Measurements from ENCODE around the gene SORCS2.

Gene SORCS2

GRCh38 chr4:7552466-7552865, 360.1 kb downstream of the SORCS2 start:
- no peak for TF ChIP-seq JUND (IDR thresholded peaks at IDR 0.05; ENCODE audit: low read depth)
- in situ Hi-C loops (cut with HindIII; ENCODE audit: low pct_unique_long_range_greater_than_20kb, low sequenced_read_pairs), result no loop called here
- DNase-seq (ENCODE audit: low read depth in 1 of 2, low spot score in 1 of 2), result no peak

- in situ Hi-C loops (cut with HindIII; ENCODE audit: low pct_unique_long_range_greater_than_20kb, low sequenced_read_pairs), result no loop called here
- TF ChIP-seq JUND (IDR thresholded peaks at IDR 0.05; ENCODE audit: low read depth), result no peak
- DNase-seq (ENCODE audit: low read depth in 1 of 2, low spot score in 1 of 2), result no peak
These were observed 360.9 kb downstream of the SORCS2 start for GRCh38 chr4:7553280-7553679.

- TF ChIP-seq JUND (IDR thresholded peaks at IDR 0.05; ENCODE audit: low read depth), result no peak
- peak in 1 of 2 experiments; percentile 43 for DNase-seq (ENCODE audit: low read depth in 1 of 2, low spot score in 1 of 2)
- in situ Hi-C loops (cut with HindIII; ENCODE audit: low pct_unique_long_range_greater_than_20kb, low sequenced_read_pairs), result no loop called here
These were observed 362.6 kb downstream of the SORCS2 start for GRCh38 chr4:7554905-7555304.

GRCh38 chr4:7556558-7556957, 364.2 kb downstream of the SORCS2 start:
- TF ChIP-seq JUND (IDR thresholded peaks at IDR 0.05; ENCODE audit: low read depth), result no peak
- in situ Hi-C loops (cut with HindIII; ENCODE audit: low pct_unique_long_range_greater_than_20kb, low sequenced_read_pairs), result no loop called here
- no peak for DNase-seq (ENCODE audit: low read depth in 1 of 2, low spot score in 1 of 2)

GRCh38 chr4:7557456-7557855, 365.1 kb downstream of the SORCS2 start:
- DNase-seq (ENCODE audit: low read depth in 1 of 2, low spot score in 1 of 2), result no peak
- TF ChIP-seq JUND (IDR thresholded peaks at IDR 0.05; ENCODE audit: low read depth), result no peak
- in situ Hi-C loops (cut with HindIII; ENCODE audit: low pct_unique_long_range_greater_than_20kb, low sequenced_read_pairs), result no loop called here

GRCh38 chr4:7558436-7558835, 366.1 kb downstream of the SORCS2 start:
- no peak for TF ChIP-seq JUND (IDR thresholded peaks at IDR 0.05; ENCODE audit: low read depth)
- in situ Hi-C loops (cut with HindIII; ENCODE audit: low pct_unique_long_range_greater_than_20kb, low sequenced_read_pairs), result no loop called here
- no peak for DNase-seq (ENCODE audit: low read depth in 1 of 2, low spot score in 1 of 2)

GRCh38 chr4:7559316-7559715, 367.0 kb downstream of the SORCS2 start:
- no peak for DNase-seq (ENCODE audit: low read depth in 1 of 2, low spot score in 1 of 2)
- in situ Hi-C loops (cut with HindIII; ENCODE audit: low pct_unique_long_range_greater_than_20kb, low sequenced_read_pairs), result no loop called here
- TF ChIP-seq JUND (IDR thresholded peaks at IDR 0.05; ENCODE audit: low read depth), result no peak

DNA sequence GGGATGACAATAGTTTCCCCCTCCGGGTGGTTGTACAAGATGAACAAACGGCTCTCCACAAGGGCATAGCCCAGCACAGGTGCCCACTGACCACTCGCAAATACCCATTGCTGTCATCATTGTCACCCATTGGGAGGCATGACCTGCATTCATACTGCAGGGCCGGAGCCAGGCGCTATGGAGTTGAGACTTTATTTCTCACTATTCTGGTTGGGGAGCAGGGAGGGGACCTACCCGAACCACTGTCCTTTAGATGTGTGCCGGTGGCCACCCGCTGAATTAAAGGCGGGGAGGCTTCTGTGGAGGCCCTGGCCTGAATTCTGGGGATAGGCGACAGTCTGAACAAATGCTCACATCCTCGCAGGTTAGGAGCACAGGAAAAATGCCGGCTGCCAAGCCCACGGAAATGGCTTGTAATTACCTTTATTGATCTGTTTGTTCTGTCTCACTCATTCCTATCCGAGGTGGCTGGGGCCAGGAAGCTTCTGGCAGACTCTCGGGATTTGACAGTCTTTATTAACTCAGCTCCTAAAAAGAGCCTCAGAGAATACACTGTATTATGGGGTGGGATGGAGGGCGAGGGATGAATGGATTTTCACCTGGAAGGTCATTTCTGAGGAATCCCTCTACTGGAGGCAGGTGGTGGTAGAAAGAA, 367.5 kb downstream of the SORCS2 start:
- in situ Hi-C loops (cut with HindIII; ENCODE audit: low pct_unique_long_range_greater_than_20kb, low sequenced_read_pairs), result no loop called here
- DNase-seq (ENCODE audit: low read depth in 1 of 2, low spot score in 1 of 2), result no peak
- no peak for TF ChIP-seq JUND (IDR thresholded peaks at IDR 0.05; ENCODE audit: low read depth)

DNA sequence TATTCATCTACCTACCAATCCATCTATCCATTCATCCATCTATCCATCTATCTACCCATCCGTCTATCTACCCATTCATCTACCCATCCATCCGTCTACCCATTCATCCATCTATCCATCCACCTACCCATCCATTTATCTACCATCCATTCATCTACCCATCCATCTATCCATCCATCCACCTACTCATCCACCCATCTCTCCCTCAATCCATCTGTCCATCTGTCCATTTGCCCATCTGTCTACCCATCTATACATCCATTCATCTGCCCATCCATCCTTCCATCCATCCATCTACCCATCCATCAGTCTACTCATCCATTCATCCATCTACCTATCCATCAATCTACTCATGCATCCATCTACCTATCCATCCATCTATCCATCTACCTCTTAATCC, 369.2 kb downstream of the SORCS2 start:
- TF ChIP-seq JUND (IDR thresholded peaks at IDR 0.05; ENCODE audit: low read depth), result no peak
- in situ Hi-C loops (cut with HindIII; ENCODE audit: low pct_unique_long_range_greater_than_20kb, low sequenced_read_pairs), result no loop called here
- DNase-seq (ENCODE audit: low read depth in 1 of 2, low spot score in 1 of 2), result no peak

- TF ChIP-seq JUND (IDR thresholded peaks at IDR 0.05; ENCODE audit: low read depth), result no peak
- no peak for DNase-seq (ENCODE audit: low read depth in 1 of 2, low spot score in 1 of 2)
- in situ Hi-C loops (cut with HindIII; ENCODE audit: low pct_unique_long_range_greater_than_20kb, low sequenced_read_pairs), result no loop called here
These were observed 371.9 kb downstream of the SORCS2 start for GRCh38 chr4:7564242-7564641.

DNA sequence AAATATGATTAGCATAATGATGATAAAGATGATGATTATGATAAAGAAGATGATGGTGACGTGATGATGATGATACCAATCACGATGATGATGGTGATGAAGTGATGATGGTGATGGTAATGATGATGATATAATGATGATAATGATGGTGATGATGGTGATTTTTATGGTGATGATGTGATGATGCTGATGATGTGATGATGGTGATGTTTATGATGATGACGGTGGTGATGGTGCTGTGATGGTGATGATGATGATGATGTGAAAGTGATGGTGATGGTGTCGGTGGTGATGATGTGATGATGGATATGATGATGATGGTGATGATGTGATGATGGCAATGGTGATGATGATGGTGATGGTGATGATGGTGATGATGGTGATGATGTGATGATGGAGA, 373.1 kb downstream of the SORCS2 start:
- TF ChIP-seq JUND (IDR thresholded peaks at IDR 0.05; ENCODE audit: low read depth), result no peak
- no peak for DNase-seq (ENCODE audit: low read depth in 1 of 2, low spot score in 1 of 2)
- in situ Hi-C loops (cut with HindIII; ENCODE audit: low pct_unique_long_range_greater_than_20kb, low sequenced_read_pairs), result no loop called here

DNA sequence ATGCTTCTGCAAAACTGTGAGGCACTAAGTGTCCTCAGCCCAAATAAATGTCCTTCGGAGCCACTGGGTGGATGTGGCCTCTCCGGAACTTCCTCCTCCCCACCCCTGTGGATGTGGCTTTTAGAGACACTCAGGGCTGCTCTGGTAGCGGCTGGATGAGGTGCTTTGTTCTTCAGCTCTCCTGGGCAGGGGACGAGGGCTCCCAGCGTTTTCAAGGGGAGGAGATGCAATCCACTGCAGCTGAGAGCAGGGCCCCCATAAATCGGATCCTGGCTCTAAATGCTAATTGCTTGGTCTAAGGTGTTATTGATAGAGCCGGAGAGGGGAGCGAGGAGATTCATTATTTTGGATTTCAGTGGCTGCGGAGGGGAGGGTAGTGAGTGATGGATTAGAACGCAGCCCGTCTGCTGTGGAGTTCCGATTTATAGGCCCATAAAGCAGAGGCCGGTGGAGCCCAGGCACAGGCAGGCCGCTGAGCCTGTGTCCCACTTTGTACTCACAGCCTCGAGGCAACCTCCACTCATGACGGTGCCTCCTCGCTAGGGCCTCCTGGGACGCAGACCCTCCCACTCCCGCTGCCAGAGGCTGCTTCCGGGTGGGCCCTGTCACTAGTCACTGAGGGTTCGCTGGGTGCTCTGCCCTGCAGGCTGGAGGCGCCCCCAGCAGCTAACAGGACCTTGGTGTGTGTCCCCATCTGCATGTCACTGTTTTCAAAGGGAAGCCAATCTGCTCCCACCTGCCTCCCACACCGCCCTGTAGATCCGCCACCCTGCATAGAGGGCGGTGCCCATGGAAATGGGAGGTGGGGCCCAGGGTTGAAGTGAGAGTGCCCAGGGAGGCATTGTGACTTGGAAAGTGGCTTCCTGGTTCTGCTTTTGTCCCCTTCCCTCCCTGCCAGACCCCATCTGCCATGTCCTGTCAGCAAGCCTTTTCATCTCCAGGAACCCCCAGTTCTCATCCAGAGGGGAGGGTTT, 377.8 kb downstream of the SORCS2 start:
- in situ Hi-C loops (cut with HindIII; ENCODE audit: low pct_unique_long_range_greater_than_20kb, low sequenced_read_pairs), result no loop called here
- no peak for DNase-seq (ENCODE audit: low read depth in 1 of 2, low spot score in 1 of 2)
- no peak for TF ChIP-seq JUND (IDR thresholded peaks at IDR 0.05; ENCODE audit: low read depth)

DNA sequence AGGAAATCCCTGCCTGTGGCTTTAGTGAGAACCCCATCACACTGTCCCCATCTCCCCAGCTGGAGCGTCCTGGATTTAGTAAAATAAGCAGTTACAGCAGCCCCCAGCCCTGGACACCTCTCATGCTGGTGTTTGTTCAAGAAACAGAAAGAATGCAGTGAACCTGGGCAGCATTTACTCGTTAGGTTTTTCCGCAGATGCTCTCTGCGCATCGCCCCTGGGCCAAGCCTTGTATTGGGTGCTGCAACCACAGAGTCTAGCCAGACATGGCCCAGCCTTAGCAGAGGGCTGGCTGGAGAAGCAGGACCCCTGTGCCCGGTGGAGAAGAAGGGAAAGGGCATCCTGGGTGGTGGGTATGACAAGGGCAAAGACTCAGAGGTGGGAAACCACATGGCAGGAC, 378.7 kb downstream of the SORCS2 start:
- no peak for TF ChIP-seq JUND (IDR thresholded peaks at IDR 0.05; ENCODE audit: low read depth)
- in situ Hi-C loops (cut with HindIII; ENCODE audit: low pct_unique_long_range_greater_than_20kb, low sequenced_read_pairs), result no loop called here
- DNase-seq (ENCODE audit: low read depth in 1 of 2, low spot score in 1 of 2), result no peak

All from T47D (cell line).